ENCODE data around the gene KIAA0513.

DNA sequence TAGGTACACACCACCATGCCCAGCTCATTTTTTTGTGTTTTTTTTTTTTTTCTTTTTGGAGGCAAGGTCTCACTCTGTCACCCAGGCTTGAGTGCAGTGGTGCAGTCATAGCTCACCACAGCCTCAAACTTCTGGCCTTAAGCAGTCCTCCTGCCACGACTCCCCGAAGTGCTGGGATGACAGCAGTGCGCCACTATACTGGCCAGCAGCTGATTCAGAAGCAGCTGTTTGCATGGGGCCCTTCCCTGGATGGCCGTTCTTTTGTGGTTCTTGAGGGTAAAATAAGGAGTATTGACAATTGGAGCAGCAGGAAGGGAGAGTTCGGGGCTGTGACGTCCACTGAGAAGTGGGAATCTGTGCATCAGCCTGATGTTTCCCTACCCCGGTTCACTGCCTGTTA lies 41.6 kb downstream of the KIAA0513 start:
- TF ChIP-seq, protein P1, sequence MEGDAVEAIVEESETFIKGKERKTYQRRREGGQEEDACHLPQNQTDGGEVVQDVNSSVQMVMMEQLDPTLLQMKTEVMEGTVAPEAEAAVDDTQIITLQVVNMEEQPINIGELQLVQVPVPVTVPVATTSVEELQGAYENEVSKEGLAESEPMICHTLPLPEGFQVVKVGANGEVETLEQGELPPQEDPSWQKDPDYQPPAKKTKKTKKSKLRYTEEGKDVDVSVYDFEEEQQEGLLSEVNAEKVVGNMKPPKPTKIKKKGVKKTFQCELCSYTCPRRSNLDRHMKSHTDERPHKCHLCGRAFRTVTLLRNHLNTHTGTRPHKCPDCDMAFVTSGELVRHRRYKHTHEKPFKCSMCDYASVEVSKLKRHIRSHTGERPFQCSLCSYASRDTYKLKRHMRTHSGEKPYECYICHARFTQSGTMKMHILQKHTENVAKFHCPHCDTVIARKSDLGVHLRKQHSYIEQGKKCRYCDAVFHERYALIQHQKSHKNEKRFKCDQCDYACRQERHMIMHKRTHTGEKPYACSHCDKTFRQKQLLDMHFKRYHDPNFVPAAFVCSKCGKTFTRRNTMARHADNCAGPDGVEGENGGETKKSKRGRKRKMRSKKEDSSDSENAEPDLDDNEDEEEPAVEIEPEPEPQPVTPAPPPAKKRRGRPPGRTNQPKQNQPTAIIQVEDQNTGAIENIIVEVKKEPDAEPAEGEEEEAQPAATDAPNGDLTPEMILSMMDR (IDR thresholded peaks at IDR 0.05 in 2 of 3, conservative IDR thresholded peaks at IDR 0.05 in 1 of 3; ENCODE audit: borderline replicate concordance in 1 of 3, insufficient read depth in 1 of 3, low read depth in 2 of 3, low read length in 2 of 3): no peak
- TF ChIP-seq POLR2A (IDR thresholded peaks at IDR 0.05; ENCODE audit: borderline replicate concordance, extremely low read depth, insufficient read depth, insufficient read length) (no peak), FOSL1 (IDR thresholded peaks at IDR 0.05; ENCODE audit: low read depth) (no peak), EGR1 (IDR thresholded peaks at IDR 0.05; ENCODE audit: low read depth) (no peak), ZNF274 (IDR thresholded peaks at IDR 0.05; ENCODE audit: low read depth, low read length) (no peak), SP1 (IDR thresholded peaks at IDR 0.05; ENCODE audit: low read depth) (no peak)
- TF ChIP-seq, protein P2, sequence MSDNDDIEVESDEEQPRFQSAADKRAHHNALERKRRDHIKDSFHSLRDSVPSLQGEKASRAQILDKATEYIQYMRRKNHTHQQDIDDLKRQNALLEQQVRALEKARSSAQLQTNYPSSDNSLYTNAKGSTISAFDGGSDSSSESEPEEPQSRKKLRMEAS (IDR thresholded peaks at IDR 0.05): no peak
